IMR-90 (cell line): ENCODE measurements around the gene DOCK6.

ENCODE experiments used
- BHLHE40 ChIP-seq: fragments of 150-350 bp; IDR thresholded peaks from 2 replicates; pipeline ENCODE4 v1.6.1; 2016; ENCODE audit warnings: mild to moderate bottlenecking, low read depth, low read length
- CTCF ChIP-seq: conservative IDR thresholded peaks from 2 replicates; pipeline ENCODE4 v1.5.1; 2012; ENCODE audit warnings: mild to moderate bottlenecking, low read depth, low read length, improper control_type of control experiment
- ELK1 ChIP-seq: fragments of 150-350 bp; IDR thresholded peaks from 2 replicates; pipeline ENCODE4 v1.6.1; 2016; ENCODE audit warnings: low read depth, mild to moderate bottlenecking, low read length, moderate library complexity, borderline replicate concordance
- FOS ChIP-seq: fragments of 150-350 bp; IDR thresholded peaks from 2 replicates; pipeline ENCODE4 v1.6.1; 2016; ENCODE audit warnings: low read depth, low read length
- POLR2A ChIP-seq: IDR thresholded peaks from 2 replicates; pipeline ENCODE4 v1.6.1; 2012; ENCODE audit warnings: mild to moderate bottlenecking, low read depth, low read length
- RAD21 ChIP-seq: IDR thresholded peaks from 2 replicates; pipeline ENCODE4 v1.6.1; 2012; ENCODE audit warnings: low read length, improper control_type of control experiment
- RFX5 ChIP-seq: IDR thresholded peaks from 2 replicates; pipeline ENCODE4 v1.8.0; 2012; ENCODE audit warnings: low read depth, mild to moderate bottlenecking, low read length, moderate library complexity

GRCh38 chr19:11171144-11171543 is 91.2 kb downstream of the DOCK6 start:
- no peak for TF ChIP-seq RFX5
- no peak for TF ChIP-seq CTCF
- no peak for TF ChIP-seq POLR2A
- TF ChIP-seq RAD21 = no peak
- TF ChIP-seq FOS = no peak
- no peak for TF ChIP-seq BHLHE40
- no peak for TF ChIP-seq ELK1
